ENCODE results near the gene CAPG.

GRCh38 chr2:85401464-85401805 is 8.7 kb downstream of the CAPG start:
- TF ChIP-seq CTCF (IDR thresholded peaks at IDR 0.05) (no peak), POLR2AphosphoS5 (IDR thresholded peaks at IDR 0.05) (no peak), EP300 (IDR thresholded peaks at IDR 0.05) (no peak)

Measured in sigmoid colon (tissue), 4 donors.